Activated CD8-positive, alpha-beta memory T cell treated with anti-CD3 and anti-CD28 coated beads, Interleukin-2, amount 50 U/mL, for 48 hours (primary cell): ENCODE measurements around the gene PDGFC.
A peak's percentile ranks its signal among the peaks of the same experiment; 100 is the strongest.

Experiments used
- DNase-seq: peaks from one replicate; pipeline ENCODE4 v3.0.0-alpha.2; 2020

PDGFC gene, protein sequence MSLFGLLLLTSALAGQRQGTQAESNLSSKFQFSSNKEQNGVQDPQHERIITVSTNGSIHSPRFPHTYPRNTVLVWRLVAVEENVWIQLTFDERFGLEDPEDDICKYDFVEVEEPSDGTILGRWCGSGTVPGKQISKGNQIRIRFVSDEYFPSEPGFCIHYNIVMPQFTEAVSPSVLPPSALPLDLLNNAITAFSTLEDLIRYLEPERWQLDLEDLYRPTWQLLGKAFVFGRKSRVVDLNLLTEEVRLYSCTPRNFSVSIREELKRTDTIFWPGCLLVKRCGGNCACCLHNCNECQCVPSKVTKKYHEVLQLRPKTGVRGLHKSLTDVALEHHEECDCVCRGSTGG

DNA sequence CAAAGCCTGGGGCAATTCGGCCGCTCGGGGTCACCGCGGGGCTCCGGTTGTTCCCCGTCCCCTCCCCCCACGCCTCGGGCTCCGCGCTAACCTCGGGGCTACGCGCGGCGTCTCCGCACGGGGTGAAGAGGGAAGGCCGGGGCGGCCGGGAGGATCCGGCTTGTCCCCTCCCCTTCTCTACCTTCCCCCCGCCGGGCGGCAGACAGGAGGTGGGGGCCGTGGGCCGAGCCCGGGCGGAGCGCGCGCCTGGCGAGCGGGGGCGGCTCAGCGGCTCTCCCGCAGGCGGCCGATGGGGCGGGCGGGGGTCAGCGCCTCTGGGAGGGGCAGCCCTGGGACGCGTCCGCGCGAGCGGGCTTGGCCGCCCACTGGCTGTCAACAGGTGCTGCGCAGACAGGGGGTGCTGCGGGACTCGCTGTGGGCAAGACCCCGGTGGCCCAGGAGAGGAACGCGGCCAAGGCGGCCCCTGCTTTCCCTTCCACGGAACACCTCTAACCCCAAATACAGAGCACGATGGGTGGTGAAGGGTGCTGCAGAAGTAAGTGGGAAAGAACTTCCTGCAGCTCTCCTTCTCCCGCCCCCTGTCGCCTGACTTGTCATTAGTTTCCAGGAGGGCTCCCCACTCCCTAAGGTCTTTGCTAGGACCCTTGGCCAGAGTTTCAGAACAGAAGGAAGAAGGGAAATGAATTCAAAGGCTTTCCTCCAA, at the start of gene PDGFC:
Gene PDGFC, minus strand, starts transcription at position 124 of the 703 bp plus-strand sequence. CDS start 896 bp downstream, outside the sequence.
- DNase-seq, result peak; percentile 48

DNA sequence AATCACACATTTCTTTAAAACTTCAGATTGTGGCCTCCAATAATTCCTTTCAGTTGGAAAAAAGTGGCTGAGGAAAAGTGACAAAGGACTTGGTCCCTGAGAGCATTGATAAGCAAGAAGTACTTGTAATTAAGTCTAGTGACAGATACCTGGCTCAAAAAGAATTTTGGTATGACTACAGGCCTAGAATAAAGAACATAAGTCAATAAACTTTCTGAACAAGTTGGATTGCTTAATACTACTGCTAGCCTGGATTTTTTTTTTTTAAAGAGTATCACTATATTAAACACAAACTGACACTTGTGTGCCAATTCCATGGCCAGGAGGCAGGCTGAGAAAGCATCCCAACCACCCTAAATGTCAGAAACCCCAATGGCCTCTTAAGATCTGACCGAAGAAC, 49.3 kb upstream of the PDGFC start:
- DNase-seq, result no peak

DNA sequence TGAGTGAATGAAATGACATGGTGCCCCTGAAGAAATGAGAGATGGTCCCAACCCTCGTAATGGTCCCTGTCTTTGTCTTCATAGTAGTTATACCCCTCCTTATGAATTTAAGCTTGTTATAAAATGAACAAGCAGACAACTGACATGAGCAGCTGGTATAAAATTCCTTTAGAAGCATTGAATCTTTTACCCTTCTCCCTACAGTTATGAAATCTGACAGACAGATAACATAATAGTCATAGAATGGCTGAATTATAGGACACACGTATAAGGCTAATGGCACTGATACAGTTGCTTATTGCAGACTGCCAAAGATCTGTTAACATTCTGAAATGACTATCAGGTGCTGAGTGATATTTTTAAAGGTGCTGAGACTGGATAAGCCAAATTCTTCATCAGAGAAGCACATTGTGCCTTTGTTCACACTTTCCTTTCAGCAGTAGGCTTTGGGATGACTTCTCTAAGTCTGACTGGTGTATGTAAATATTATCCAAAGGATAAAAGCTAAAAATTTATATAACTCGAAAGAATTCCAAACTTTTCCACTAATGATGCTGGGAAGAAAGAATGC, 47.4 kb upstream of the PDGFC start:
- DNase-seq, result no peak

DNA sequence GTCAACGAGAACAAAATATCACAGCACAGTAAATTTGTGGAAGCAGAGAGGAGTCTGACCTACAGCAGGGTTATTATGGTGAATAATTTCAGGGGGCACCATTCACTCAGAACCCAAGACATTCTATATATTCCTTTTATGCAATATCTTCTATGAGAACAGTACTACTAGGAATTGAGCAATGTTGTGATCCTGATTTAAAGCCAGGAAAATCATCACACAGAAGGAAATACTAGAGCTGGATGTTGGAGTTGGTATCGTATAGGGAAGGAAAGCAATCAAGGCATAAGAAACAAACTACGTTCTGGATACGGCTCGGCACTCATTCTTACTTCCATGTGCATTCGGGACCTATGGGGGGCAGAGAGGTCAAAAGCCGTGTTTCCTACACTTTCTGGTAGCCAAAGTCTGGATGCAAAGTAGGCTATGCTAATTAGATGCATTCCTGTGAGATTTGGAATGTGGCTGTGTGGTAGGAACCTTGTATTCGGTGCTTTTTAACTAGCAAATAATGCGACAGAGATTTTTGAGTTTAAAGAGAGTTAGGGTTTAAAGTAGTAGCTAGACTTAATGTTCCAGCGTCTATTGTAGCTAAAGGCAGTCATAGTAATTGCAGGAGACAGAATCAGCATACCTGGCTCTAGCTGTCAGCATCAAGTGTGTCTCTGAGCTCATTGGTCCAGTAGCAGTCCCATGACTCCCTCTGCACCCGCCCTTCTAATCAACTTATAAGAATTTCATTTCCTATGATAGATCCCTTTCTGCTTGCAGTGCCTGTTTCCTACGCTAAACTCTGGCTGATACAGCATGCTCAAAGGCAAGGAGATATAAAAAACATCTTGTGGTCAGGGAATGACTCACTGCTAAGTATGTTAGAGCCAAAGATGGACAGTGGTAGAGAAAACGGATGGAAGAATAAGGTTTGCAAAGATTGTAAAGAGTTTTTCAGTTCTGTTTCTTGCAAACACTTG, 43.3 kb upstream of the PDGFC start:
- DNase-seq, result no peak

DNA sequence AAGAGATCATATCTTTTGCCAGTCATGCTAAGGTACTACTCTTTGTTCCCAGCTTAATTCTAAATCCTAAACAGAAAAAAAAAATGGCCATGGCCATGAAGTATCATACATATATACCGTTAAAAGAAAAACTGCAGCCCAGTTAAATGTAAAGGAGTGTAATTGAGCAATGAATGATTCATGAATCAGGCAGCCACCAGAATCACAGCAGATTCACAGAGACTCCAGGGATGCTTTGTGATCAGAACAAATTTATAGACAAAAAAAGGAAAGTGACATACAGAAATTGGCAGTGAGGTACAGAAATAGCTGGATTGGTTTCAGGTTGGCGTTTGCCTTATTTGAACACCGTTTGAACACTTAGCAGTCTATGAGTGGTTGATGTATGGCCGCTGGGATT, 42.1 kb upstream of the PDGFC start:
- no peak for DNase-seq

DNA sequence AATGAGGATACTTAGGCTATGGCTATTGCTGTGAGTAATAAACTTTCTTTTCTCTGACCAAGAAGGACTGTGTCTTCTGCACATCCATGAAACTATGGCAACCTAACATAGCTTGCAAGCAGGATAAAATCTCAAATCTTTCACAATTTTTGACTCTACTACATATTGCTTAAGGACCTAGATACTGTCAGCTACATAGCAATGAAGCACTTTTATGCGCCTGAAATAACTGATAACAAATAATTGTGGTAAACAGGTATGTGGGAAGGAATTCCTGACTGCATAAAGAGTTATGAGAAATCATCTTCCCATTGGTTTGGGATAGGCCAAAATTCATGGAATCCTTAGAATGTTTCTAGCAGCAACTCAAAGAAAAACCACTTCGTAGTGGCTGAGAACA, 41.2 kb upstream of the PDGFC start:
- no peak for DNase-seq

DNA sequence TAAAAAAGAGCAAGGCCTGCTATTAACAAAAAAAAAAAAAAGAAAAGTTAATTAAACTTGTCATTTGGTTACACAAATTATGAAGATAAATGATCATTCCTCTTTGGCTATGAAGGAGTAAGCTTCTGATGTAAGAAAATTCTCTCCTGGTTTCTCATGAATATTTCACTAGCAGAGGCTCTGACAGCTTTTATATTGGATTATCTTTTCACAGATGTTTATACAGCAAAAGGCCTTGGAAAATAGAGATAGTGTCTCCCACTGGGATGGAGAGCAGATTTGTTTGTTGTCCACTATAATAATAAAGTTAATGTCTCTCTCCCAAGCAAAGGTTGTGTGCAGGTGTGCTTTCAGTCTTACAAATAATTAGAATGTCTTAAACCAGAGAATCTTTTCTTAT, 40.7 kb upstream of the PDGFC start:
- no peak for DNase-seq

DNA sequence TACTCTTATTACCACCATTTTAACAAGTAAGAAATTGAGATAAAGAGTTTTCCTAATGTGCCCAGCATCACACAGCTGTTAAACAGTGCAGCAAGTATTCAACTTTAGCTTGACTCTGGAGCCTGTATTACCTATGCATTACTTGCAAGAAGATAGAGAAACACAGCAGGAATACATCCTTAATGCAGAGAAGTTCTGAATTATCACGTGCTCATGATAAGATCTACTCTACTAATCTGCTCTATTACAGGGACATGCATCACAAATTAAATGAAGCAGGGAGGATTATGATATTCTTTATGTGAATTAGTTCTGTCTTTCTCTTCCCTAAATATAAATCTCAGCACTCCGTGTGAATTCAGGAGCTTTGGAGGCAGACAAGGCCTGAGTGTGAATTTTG, 39.0 kb upstream of the PDGFC start:
- DNase-seq, result no peak

DNA sequence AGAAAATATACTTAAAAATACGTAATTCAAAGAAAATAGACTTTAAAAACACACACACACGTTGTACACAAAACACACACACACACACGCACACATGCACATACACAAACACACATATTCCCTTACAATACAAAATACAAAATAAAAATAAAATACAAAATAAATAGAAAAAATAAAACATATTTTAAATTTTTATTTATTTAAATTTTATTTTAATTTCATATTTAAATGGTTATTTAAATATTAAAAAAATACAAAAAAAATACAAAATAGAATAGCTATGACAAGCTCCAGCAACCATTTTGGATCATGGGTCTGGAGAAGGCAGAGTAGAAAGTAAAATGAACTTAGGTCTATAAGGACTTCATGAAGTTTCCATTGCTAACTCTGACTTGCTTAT, 34.2 kb upstream of the PDGFC start:
- no peak for DNase-seq

DNA sequence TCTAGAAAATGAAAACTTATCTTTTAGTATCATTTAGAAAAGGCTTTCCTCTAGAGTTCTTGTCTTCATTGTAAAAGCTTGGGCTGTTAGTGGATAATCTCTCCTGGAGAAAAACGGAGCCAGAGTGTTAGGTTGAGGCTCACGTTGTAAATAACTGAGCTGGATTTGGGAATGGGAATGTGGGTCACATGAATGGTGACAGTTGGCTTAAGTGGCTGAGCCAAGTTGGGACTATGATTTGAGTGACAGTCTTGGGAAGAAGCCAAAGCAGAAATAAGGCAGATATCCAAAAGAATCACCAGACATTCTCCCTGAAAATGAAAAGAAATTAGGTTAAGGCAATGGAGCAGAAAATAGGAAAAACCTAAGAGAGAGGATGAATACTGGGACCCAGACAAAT, 33.6 kb upstream of the PDGFC start:
- DNase-seq, result no peak

DNA sequence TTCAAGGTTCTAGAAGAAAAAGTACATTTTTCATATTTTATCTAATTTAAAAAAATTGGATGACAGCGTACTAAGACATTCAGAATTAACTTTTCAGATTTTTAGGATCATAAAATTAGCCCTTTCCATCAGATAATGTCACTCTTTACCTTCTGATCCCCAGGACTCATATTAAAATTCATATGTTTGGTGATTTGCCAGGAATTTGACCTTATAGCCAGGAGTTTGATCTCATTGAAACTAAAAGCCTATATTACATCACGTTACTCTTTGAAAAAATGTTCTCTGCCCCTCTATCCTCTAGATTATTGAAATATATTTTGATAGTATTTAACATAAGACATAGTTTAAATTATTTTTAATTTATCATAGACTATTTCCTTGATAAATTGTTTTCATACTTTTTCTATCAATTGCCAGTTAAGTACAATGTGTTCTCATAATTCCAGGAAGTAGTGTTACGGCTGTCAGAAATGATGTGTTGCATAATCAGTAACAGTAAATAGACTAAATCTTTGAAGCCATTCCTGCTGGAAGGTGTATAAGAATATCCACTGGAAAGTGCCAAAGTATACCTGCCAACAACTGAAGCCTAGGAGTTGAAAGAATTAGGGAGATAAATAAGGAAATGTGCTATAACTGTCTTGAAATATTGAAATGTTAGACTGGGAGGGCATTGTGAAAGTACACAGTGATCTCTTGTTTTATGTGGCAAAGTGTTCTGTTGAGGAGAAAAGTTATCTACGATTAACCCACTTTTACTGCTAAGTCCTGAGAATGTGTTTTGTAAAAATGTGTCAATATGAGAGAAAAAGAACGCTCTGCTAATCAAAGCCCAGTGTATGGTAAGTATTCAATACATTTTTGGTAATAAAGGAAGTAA, 32.9 kb upstream of the PDGFC start:
- DNase-seq, result no peak

DNA sequence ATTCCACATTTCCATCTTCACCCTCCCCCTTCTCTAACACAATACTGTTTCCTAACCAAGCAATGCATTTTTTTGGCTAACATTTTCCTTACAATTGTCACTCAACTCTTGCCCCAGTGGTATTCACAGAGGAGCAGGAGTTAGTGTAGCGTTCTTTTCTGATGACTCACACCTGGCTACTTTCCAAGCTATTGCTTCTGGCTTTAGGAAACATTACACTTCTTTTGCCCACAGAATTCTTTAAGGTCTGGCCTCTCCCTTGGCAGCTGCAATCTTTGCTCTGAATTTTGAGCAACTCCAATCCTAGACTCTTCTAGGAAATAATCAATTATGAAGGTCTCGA, 27.5 kb upstream of the PDGFC start:
- no peak for DNase-seq

DNA sequence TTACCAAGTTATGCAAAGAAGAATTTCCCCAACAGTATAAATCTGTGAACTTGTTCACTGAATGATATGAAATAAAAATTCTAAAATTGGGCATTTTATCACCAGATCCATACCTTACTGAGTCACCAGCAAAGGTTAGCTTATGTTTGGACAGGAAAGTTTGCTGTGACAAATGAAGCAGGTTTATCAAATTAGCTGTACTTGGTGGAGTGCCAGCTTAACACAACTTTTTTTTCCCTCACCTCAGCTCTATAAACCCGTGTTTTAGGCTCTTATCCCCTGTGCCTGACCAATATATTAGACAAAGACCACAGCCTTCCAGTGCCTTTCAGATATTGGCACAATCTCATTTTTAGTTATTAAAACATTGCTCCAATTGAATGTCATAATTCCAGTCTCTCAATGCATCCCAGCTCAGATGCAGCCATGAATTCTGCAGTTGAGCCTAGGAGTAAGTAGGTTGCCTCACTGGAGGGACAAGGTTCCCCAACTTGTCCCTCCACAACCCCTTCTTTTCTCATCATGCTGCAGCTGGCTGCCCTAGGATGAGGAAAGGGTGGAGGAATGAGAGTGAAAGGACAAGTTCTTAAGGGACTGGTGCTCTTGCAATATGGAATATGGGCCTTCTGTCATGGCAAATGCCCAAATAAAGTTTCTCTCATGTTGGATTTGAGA, 27.0 kb upstream of the PDGFC start:
- DNase-seq, result no peak

DNA sequence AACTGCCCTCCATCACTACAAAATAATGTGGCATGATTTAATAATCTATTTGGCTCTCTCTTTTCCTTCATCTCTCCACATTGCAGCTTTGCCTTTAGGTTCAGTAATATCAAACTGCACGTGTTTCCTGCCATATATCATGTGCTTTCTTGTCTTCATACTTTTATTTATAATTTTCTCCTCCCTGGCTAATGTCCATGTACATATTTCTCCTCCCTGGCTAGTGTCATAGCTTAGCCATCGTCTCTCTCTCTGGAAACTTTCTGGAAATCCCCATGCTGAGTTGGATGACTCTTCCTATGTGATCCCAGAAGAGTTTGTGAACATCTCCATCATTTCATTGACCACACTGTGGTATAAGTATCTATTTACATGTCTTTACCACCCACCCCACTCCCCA, 21.3 kb upstream of the PDGFC start:
- no peak for DNase-seq

DNA sequence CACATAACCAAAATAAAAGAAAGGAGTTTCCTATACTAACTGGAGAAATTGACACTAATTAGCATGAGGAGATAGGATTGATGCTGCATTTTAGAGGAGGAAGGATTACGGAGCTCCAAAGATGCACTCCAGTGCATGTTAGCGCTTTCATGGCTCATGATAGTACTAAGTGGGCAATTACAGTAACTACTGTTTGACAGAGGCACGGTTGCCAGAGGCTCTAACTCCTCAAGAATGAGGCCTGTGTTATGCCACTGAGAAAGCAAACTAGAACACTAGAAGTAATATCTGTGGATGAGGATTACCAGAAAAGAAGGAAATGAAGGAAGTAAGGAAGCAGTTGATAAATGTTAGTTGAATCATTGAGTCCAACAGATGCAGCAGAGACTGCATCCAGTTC, 19.6 kb upstream of the PDGFC start:
- no peak for DNase-seq

DNA sequence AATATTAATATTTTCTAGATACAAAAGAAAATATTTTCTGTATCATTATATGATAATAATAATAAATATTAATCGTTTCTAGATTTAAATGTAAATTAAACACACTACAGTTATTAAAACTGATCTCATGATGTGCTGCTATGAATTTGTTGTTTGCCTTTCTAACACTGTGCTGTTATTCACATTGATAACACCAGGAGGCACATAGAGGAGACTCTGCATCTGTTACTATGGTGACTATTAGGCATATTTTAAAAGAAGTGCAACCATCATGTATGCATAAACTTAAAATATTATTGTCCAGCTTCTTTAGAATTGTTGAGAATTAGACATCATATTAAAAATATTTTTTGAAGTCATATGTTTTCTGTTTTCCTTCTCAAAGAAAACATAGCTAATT, 11.8 kb upstream of the PDGFC start:
- no peak for DNase-seq

DNA sequence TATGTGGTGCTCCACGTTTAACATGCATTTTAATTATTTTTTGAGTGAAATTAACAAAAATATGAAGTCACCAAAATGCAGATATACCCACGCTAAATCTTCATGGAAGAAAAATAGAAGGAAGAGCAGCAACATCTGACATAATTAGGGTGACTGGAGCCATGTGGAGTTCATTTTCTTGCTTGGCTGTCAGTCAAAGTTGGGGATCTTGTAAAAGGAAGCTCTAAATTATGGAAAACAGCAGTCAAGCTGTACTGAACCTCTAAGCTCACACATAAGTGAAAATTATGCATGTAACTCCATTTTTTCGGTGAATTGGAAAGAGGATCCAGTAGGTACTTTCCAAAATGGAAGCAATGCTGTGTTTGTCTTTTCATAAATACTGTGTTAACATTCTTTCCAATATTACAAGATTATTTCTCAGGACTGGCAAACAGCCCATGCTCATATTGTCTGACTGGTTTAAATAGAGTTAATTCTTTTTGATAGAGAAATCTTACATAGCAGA, 9.7 kb upstream of the PDGFC start:
- no peak for DNase-seq

DNA sequence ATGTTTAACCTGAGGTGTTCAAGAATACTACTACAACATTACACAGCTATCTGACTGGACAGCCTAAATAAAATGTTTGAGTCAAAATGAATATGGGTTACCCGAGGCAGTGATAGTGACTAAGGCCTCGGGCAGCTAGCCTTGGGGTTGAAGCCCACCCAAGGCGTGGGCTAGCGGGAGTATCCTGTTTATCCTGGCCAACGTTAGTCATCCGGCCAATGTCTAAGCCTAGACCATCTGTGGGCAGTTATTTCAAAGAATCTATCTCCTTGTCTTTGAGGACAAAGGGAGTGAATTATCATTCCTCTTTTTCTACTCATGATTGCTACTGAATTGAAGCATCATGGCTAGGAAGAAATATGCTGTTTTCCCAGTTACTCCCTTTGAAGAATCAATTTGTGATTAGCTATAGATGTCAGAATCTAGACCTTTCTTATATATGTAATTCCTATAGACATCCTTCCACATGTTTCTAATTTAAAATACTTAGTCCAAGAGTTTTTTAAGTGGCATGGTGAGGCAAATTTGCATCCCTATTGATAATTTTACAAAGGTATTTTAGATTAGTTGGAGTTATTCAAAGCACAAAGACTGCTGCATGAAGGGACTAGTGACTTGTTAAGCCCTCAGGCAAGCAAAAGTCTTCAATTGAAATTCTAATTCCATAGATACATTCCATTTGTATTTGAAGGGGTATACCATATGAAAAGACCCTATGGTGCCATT, 6.0 kb upstream of the PDGFC start:
- no peak for DNase-seq

DNA sequence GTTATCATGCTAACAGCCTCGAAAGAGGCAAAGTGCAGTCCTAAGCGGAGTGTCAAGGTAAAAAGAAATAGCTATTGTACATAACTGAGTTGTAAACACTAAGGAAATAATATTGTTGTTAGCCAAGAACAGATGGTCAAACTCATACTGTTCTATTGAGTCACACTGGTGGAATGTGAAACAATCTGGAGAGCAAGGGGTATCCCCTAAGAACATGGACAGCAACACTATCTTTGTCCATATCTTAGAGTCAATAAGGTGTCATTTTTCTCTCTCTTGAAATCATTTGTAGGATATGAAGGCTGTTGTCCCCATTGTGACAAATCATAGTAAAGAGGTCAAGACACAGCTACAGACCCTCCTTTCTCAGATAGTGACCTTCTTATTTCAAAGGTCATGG, 4.5 kb upstream of the PDGFC start:
- DNase-seq, result no peak

DNA sequence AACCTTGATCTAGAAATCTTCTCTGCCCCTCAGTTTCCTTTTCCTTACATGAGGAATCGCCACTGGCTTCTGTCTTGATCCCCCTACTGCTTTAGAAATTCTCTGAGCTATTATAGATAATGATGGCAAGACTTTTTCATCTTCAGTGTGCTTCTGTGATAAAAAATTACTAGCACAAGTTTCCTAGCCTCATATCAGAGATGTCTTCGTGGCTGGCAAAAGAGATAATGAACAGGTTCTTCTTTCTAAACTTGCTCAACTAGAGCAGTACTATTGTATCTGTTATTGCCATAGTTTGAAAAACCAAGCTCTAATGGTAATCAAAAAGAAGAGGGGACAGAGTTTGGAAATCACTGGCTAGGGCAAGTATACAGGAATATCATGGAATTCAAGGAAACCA, 4.1 kb upstream of the PDGFC start:
- no peak for DNase-seq

DNA sequence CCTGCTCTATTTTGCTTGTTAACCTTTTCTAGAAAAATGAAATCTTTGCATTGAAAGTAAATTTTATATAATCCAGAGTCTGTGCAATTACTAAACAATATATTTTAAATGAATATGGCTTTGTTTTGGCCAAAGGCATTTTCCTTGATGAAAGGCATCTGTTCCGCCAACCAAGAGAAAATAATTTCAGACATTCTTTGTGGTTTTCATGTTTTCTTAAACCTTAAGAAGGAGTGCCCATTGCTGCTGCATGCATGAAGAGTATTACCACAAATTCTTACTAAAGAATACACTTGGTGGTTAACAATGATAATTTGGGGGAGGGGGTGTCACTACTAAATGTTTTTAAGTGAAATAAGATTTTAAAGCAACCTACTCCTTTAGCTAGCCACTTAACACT, 2.7 kb upstream of the PDGFC start:
- DNase-seq, result no peak
